CD4-positive, alpha-beta T cell (primary cell): ENCODE data around the gene SLC28A1. TPM values are rescaled to one million over a fixed set of nuclear protein-coding genes. Genes with fewer than 3 reads are reported as not detected.

Experiments used
- ATAC-seq: fragments of 200-7000 bp; cut with Tn5 transposase; one replicate; pipeline ENCODE4 v1.10.0; 2022; ENCODE audit warnings: mild to moderate bottlenecking; ENCODE audit not compliant: poor library complexity
- CTCF ChIA-PET: fragments of 350-600 bp; sonication (Branson Sonifier 250); formaldehyde crosslinking; loops from one replicate; lab custom pipeline; 2021; ENCODE audit warnings: antibody characterized with exemption, inconsistent platforms; lab: Charles Lee
- POLR2A ChIA-PET: fragments of 350-600 bp; sonication (Branson Sonifier 250); formaldehyde crosslinking; loops from one replicate; lab custom pipeline; 2021; ENCODE audit warnings: antibody characterized with exemption, inconsistent platforms; lab: Charles Lee
- DNase-seq, 14 experiments: peaks; one replicate each; pipeline ENCODE4 v3.0.0-alpha.2; 2013 to 2020; ENCODE audit warnings: mixed read lengths in 2 of 14
- H3K27ac ChIP-seq, 2 donors: one replicate each; pipeline versions ENCODE4 v1.5.1 to v1.7.0; 2013; ENCODE audit warnings: low read length in 2 of 2, low read depth in 1 of 2, mild to moderate bottlenecking in 1 of 2
- H3K27me3 ChIP-seq, 2 experiments: 1 replicate in 1 of 2; 2 replicates in 1 of 2; pipeline versions ENCODE4 v1.6.1 to v1.7.0; 2013; ENCODE audit warnings: low read length in 2 of 2, control low read depth in 1 of 2, mild to moderate bottlenecking in 1 of 2, moderate library complexity in 1 of 2; ENCODE audit not compliant: insufficient read depth in 2 of 2, control insufficient read depth in 1 of 2
- H3K36me3 ChIP-seq: one replicate; pipeline ENCODE4 v1.6.1; 2013; ENCODE audit warnings: low read length, control low read depth; ENCODE audit not compliant: insufficient read depth
- H3K4me1 ChIP-seq: one replicate; pipeline ENCODE4 v1.6.1; 2013; ENCODE audit warnings: low read length, control low read depth; ENCODE audit not compliant: insufficient read depth
- H3K4me3 ChIP-seq: one replicate; pipeline ENCODE4 v1.5.1; 2013; ENCODE audit warnings: mild to moderate bottlenecking, low read length, moderate library complexity
- H3K9me3 ChIP-seq, 2 experiments: 1 replicate in 1 of 2; 2 replicates in 1 of 2; pipeline versions ENCODE4 v1.6.1 to v1.7.0; 2013; ENCODE audit warnings: low read length in 2 of 2, mild to moderate bottlenecking in 2 of 2, control low read depth in 1 of 2, moderate library complexity in 1 of 2; ENCODE audit not compliant: control insufficient read depth in 1 of 2, insufficient read depth in 1 of 2
- H3K27ac Mint-ChIP-seq: one replicate; pipeline ENCODE4 v1.8.0; 2020; ENCODE audit warnings: mixed read lengths
- H3K27me3 Mint-ChIP-seq: one replicate; pipeline ENCODE4 v1.8.0; 2021; ENCODE audit warnings: mixed read lengths
- H3K36me3 Mint-ChIP-seq: one replicate; pipeline ENCODE4 v1.8.0; 2021; ENCODE audit warnings: low read depth, mixed read lengths
- H3K4me1 Mint-ChIP-seq: one replicate; pipeline ENCODE4 v1.8.0; 2021; ENCODE audit warnings: low read depth, mixed read lengths
- H3K4me3 Mint-ChIP-seq: one replicate; pipeline ENCODE4 v1.8.0; 2020; ENCODE audit warnings: mild to moderate bottlenecking, mixed read lengths
- H3K9me3 Mint-ChIP-seq: one replicate; pipeline ENCODE4 v1.8.0; 2020; ENCODE audit warnings: mixed read lengths
- intact Hi-C, 2 experiments: fragments of 100-400 bp; cut with DNase I in 1 of 2; cut with micrococcal nuclease in 1 of 2; formaldehyde crosslinking; loops; one replicate each; pipeline versions ENCODE4 v1.15.1 to v1.9.0; 2023 to 2025; cut with DNase I, micrococcal nuclease
- total RNA-seq, 174 experiments: library from RNA in 2 of 174; stranded (reverse) in 2 of 174; gene quantifications; one replicate each; pipeline ENCODE4 v1.2.3 and lab custom pipeline; 2021 to 2026
- TF ChIP-seq, protein P1 (sequence below): fragments of 200-600 bp; IDR thresholded peaks from one replicate; pipeline ENCODE4 v1.8.0; 2022; ENCODE audit warnings: antibody characterized with exemption, mild to moderate bottlenecking

Gene SLC28A1
- total RNA-seq, 2 experiments from 2014 or later: not detected

DNA sequence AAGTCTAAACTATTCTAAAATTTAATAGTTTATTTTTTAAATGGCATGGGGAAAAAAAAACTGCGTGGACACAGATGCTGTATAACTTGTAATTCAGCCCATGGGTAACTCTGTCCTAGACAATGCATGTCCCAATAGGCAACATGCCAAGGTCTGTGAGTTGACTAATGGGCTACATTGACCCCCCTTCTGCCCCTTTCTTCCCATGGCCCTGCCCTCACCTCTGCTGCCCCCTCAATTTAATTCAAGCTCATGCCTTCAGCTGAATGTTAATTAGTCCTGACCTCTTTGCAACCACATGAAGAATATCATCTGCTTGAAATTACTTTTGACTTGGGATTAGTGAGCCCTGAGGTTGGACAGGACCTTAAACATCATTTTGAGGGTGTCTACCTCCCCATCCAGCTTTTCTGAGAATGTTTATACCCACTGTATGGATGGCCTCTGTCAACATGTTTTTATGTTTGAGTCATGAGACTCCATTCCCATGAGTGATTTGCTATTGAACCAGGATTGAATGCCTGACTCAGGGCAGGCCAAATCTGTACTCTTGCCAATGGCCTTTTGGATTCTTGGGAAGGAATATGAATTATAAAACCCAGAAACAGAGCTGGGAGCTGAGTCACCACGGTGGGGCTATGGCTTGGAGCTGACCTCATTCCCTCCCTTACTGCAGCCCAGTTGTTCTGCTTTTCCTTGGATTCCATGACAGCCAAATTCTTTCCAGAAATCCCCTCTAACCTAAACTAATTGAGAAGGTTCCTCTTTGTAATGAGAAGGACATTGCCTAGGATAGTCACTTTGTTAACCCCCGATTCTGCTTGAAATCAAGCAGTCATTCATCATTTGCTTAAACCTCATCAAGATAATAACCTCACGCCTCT lies 63.7 kb downstream of the SLC28A1 start:
- DNase-seq: no peak
- no peaks in the 10 kb centered on the region for H3K9me3 Mint-ChIP-seq
- H3K4me1 ChIP-seq: no peaks in the 10 kb centered on the region
- CTCF ChIA-PET: no interaction called here
- TF ChIP-seq, protein P1, sequence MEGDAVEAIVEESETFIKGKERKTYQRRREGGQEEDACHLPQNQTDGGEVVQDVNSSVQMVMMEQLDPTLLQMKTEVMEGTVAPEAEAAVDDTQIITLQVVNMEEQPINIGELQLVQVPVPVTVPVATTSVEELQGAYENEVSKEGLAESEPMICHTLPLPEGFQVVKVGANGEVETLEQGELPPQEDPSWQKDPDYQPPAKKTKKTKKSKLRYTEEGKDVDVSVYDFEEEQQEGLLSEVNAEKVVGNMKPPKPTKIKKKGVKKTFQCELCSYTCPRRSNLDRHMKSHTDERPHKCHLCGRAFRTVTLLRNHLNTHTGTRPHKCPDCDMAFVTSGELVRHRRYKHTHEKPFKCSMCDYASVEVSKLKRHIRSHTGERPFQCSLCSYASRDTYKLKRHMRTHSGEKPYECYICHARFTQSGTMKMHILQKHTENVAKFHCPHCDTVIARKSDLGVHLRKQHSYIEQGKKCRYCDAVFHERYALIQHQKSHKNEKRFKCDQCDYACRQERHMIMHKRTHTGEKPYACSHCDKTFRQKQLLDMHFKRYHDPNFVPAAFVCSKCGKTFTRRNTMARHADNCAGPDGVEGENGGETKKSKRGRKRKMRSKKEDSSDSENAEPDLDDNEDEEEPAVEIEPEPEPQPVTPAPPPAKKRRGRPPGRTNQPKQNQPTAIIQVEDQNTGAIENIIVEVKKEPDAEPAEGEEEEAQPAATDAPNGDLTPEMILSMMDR: no peak
- no peak overlapping the region for H3K4me3 Mint-ChIP-seq
- H3K27me3 Mint-ChIP-seq: no peaks in the 10 kb centered on the region
- no peak overlapping the region for H3K27ac Mint-ChIP-seq
- POLR2A ChIA-PET: no interaction called here
- ATAC-seq: no peak
- no peak overlapping the region for H3K4me3 ChIP-seq
- no peaks in the 10 kb centered on the region for H3K27me3 ChIP-seq
- intact Hi-C loops: no loop called here
- H3K36me3 Mint-ChIP-seq: no peaks in the 10 kb centered on the region
- no peaks in the 10 kb centered on the region for H3K4me1 Mint-ChIP-seq
- no peak overlapping the region for H3K27ac ChIP-seq
- H3K9me3 ChIP-seq: peaks cover 0 to 5% of the 10 kb centered on the region in 2 experiments
- no peaks in the 10 kb centered on the region for H3K36me3 ChIP-seq

DNA sequence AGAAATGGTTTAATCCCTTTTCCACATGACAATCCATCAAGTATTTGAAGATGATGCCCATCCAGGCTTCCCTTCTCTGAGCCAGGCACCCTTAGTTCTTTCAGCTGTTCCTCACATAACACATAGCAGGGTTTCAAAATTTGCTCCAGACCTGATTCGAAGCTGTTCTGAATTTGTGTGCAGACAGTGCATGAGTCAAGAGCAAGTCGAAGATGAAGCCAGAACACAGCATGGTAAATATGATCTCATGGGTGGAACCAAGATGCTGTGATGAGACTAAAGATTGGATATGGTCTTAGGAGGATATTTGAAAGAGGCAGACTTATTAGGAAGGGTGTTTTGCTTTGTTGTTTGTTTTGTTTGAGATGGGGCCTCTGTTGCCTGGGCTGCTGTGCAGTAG lies 64.6 kb downstream of the SLC28A1 start:
- TF ChIP-seq, protein P1: no peak
- ATAC-seq (no peak), DNase-seq (no peak)
- no peak overlapping the region for H3K4me3 ChIP-seq
- no peak overlapping the region for H3K4me3 Mint-ChIP-seq
- H3K36me3 Mint-ChIP-seq: no peaks in the 10 kb centered on the region
- no peaks in the 10 kb centered on the region for H3K36me3 ChIP-seq
- H3K27ac Mint-ChIP-seq: no peak overlapping the region
- H3K4me1 ChIP-seq: no peaks in the 10 kb centered on the region
- intact Hi-C loops: no loop called here
- no peak overlapping the region for H3K27ac ChIP-seq
- ChIA-PET POLR2A (no interaction called here), CTCF (interaction anchor here (0.7 kb wide), 1 partner anchor 9 kb away, joined by 3 read pairs; no protein-coding TSS in a partner anchor)
- no peaks in the 10 kb centered on the region for H3K27me3 ChIP-seq
- no peaks in the 10 kb centered on the region for H3K4me1 Mint-ChIP-seq
- H3K9me3 ChIP-seq: peaks cover 0 to 5% of the 10 kb centered on the region in 2 experiments
- no peaks in the 10 kb centered on the region for H3K9me3 Mint-ChIP-seq
- no peaks in the 10 kb centered on the region for H3K27me3 Mint-ChIP-seq

DNA sequence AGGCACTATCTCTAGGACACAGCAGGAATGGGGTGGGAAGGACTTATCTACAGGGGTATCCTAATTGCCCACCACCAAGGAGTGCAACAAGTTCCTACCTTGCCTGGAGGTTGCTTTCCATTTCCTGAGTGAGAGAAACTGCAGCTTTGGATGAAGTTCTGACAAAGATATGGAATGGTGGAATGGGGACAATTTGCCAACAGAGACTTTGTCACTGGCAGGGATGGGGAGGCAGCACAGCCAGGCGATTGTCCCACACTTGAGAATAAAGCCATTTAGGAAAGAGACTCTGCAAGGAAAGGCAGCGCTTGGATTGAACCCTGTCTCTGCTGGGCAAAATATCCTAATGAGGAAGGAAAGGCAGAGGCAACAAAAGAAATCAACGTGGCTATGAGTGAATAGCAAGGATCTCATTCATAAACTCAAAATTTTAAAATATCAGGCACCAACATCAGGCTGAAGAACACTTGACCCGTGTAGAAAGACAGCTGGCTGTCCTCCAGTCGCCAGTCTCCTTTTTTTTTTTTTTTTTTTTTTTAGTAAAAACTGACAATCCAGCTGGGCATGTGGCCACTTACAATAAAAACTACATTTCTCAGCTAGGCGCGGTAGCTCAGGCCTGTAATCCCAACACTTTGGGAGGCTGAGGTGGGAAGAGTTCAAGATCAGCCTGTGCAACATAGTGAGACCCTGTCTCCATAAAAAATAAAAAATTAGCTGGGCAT lies 65.5 kb downstream of the SLC28A1 start:
- H3K9me3 Mint-ChIP-seq: no peaks in the 10 kb centered on the region
- TF ChIP-seq, protein P1: no peak

More for the DNA sequence above, 65.5 kb downstream of the SLC28A1 start:
- ChIA-PET POLR2A (no interaction called here), CTCF (interaction anchor here (0.6 to 0.7 kb wide), 3 partner anchors 8 to 1177 kb away, joined by 3 to 4 read pairs (median 4); no protein-coding TSS in a partner anchor)
- DNase-seq: no peak
- ATAC-seq: no peak
- Mint-ChIP-seq H3K4me1 (no peaks in the 10 kb centered on the region), H3K4me3 (no peak overlapping the region), H3K36me3 (no peaks in the 10 kb centered on the region), H3K27ac (no peak overlapping the region), H3K27me3 (no peaks in the 10 kb centered on the region)
- H3K4me1 ChIP-seq: no peaks in the 10 kb centered on the region
- H3K27ac ChIP-seq: no peak overlapping the region
- no peaks in the 10 kb centered on the region for H3K36me3 ChIP-seq
- H3K27me3 ChIP-seq: no peaks in the 10 kb centered on the region
- intact Hi-C loops: no loop called here
- peaks cover 0 to 5% of the 10 kb centered on the region in 2 experiments for H3K9me3 ChIP-seq
- H3K4me3 ChIP-seq: no peak overlapping the region
